Measurements from ENCODE around the gene SND1.

The SND1 gene

GRCh38 chr7:128063088-128063487 lies 411.1 kb downstream of the SND1 start:
- no peak for DNase-seq

- DNase-seq: no peak
Observed at GRCh38 chr7:128065872-128066271, 413.9 kb downstream of the SND1 start.

GRCh38 chr7:128066395-128066794 lies 414.4 kb downstream of the SND1 start:
- no peak for DNase-seq

- no peak for DNase-seq
Observed at GRCh38 chr7:128066858-128067257, 414.9 kb downstream of the SND1 start.

GRCh38 chr7:128067983-128068382 lies 416.0 kb downstream of the SND1 start:
- no peak for DNase-seq

- no peak for DNase-seq
Observed at GRCh38 chr7:128068785-128069184, 416.8 kb downstream of the SND1 start.

- no peak for DNase-seq
Observed at GRCh38 chr7:128069373-128070364, 417.7 kb downstream of the SND1 start.

GRCh38 chr7:128071376-128071775 lies 419.4 kb downstream of the SND1 start:
- DNase-seq: no peak

GRCh38 chr7:128071801-128072200 lies 419.8 kb downstream of the SND1 start:
- DNase-seq: no peak

GRCh38 chr7:128073671-128074310 lies 421.8 kb downstream of the SND1 start:
- no peak for DNase-seq

- DNase-seq: no peak
Observed at GRCh38 chr7:128074336-128074735, 422.3 kb downstream of the SND1 start.

GRCh38 chr7:128074736-128075135 lies 422.7 kb downstream of the SND1 start:
- DNase-seq: no peak

- no peak for DNase-seq
Observed at GRCh38 chr7:128075242-128076095, 423.5 kb downstream of the SND1 start.

- DNase-seq: no peak
Observed at GRCh38 chr7:128076196-128076795, 424.3 kb downstream of the SND1 start.

GRCh38 chr7:128076796-128077271 lies 424.8 kb downstream of the SND1 start:
- DNase-seq: no peak

GRCh38 chr7:128078309-128078708 lies 426.3 kb downstream of the SND1 start:
- no peak for DNase-seq

- no peak for DNase-seq
Observed at GRCh38 chr7:128080169-128080568, 428.2 kb downstream of the SND1 start.

GRCh38 chr7:128081351-128081750 lies 429.4 kb downstream of the SND1 start:
- no peak for DNase-seq

GRCh38 chr7:128081808-128082207 lies 429.8 kb downstream of the SND1 start:
- DNase-seq: no peak

- DNase-seq: no peak
Observed at GRCh38 chr7:128082431-128082830, 430.4 kb downstream of the SND1 start.

- DNase-seq: no peak
Observed at GRCh38 chr7:128084896-128085608, 433.1 kb downstream of the SND1 start.

- DNase-seq: no peak
Observed at GRCh38 chr7:128090492-128090891, 438.5 kb downstream of the SND1 start.
